HS-5 (cell line): ENCODE measurements around the gene PRLR.
"Not testable (repeated sequence)": the region's sequence is repeated elsewhere in the genome, so short reads cannot be mapped to it uniquely, and the experiment has no call there.

ENCODE experiments used
- DNase-seq: peaks from one replicate; pipeline ENCODE4 v3.0.0-alpha.2; 2012; ENCODE audit warnings: low read depth

PRLR gene

DNA sequence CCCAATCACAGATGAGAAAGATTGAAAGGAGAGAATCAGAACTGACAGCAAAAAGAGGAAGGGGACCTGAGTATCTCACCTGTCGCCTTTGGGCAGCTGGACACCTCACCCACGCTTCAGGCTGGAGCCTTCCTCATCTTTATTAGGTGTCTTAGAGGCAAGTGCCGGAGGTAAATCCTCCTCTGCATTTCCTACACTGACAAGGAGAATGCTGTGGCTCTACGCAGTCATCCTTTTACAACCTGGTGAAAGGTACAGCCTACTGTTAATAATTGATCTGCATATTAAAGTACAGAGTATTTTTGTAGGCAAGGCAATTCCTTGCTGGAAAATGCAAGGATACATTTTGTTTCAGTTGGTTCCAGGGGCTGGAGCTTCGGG lies 34.8 kb downstream of the PRLR start:
- no peak for DNase-seq

DNA sequence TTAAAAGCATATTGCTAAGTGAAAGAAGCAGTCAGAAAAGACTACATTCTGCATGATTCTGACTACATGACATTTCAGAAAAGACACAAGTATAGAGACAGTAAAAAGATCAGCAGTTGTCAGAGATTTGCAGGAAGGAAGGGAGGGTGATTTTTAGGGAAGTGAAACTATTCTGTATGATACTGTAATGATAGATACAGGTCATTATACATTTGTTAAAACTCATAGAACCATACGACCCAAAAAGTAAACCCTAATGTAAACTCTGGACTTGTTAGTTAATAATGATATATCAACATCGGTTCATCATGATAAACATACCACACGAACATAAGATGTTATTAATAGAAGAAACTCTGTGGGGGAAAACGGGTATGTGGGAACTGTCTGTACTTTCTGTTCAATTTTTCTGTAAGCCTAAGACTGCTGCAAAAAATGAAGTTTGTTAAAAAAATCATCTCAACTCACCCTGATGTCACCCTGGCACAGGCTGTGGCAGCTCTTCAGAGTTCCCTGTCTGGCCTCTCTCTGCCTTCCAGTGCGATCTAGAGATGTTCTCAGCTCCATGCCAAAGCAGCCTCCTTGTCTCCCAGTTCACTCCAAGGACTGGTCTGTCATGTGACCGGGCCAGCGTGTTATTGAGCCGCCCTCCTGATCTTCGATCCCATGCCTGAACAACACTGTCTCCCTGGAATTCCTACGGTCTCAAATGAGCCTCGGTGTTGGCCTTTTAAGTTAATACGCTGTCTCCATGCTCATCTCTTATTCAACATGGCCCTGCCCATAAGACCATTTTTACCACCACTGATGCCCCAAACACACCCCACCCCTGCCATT lies 35.4 kb downstream of the PRLR start:
- DNase-seq, result no peak

DNA sequence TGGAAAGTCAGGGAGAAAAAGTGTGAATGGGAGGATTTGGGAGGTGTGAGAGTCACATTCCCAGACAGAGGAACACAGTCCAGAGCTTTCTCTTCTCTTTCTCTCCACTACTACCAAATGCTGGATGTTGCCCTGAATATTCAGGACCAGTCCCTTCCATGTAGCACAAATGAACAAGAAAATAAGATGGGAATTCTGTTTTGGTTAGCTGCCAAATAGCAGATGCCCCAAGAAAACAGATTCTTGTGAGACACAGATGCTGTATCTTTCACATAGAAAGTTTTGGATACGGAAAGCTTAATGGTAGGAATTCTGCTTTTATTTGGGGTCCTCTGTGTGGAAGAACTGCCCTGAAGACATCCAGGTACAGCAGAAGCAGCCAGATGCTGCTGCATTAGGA lies 37.8 kb downstream of the PRLR start:
- no peak for DNase-seq

DNA sequence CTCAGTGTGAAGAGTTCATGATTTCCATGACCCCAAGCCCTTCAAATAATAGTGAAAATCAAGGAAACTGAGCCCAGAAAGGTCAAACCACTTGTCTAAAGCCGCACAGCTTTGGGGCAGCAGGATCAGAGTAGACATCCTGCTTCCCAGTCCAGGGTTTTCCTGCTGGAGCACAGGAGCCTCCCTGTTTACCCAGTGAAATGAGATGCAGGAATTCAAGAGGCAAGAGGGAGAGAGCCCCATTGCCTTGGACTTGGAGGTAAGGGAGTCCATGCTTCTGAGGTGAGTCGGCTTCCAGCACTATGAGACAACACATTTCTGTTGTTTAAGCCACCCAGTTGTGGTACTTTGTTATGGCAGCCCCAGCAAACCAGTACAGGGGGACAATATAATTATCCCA lies 40.5 kb downstream of the PRLR start:
- DNase-seq, result not testable (repeated sequence)

DNA sequence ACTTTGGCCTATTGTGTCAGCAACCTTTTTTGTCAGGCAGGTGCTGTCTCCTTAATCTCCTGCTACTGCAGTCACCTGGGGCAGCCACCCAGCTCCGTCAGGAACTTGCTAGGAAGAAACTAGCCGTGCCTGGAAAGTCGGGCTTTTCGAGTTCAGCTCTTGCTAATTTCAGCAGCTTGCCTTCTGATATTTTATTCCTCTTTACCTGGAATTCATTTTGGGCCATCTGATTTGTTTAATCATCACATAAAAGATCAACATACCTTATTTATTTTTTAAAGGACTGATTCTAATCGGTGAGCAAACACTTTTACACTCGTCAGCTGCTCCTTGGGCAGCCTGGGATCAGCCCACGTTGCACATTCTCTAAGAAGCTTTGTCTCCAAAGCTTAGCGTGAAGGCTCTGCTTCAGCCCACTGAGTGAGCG lies 42.2 kb downstream of the PRLR start:
- no peak for DNase-seq

DNA sequence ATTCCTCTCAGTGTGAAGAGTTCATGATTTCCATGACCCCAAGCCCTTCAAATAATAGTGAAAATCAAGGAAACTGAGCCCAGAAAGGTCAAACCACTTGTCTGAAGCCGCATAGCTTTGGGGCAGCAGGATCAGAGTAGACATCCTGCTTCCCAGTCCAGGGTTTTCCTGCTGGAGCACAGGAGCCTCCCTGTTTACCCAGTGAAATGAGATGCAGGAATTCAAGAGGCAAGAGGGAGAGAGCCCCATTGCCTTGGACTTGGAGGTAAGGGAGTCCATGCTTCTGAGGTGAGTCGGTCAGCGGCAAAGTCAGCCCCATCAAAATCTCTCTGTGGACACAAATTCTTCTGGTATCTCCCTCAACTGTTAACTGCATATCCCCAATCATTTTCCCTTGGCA lies 42.7 kb downstream of the PRLR start:
- DNase-seq, result not testable (repeated sequence)

DNA sequence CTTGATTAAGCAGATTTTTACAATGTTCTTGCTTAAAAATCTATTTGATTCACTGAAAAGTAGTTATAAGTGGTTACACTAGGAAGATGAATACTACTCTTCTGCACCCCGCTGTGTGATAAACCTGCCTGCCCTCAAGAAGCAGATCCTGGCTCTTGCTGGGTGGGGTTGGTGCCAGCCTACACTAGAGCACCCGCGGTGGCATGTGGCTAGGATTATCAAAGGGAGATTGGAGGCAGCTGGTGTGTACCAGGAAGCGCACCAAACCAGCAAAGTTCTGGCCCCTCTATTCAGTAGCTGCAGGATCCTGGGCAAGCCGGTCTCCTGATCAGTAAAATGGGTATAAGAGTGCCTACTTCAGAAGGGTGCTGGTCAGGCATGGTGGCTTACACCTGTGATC lies 43.5 kb downstream of the PRLR start:
- no peak for DNase-seq

DNA sequence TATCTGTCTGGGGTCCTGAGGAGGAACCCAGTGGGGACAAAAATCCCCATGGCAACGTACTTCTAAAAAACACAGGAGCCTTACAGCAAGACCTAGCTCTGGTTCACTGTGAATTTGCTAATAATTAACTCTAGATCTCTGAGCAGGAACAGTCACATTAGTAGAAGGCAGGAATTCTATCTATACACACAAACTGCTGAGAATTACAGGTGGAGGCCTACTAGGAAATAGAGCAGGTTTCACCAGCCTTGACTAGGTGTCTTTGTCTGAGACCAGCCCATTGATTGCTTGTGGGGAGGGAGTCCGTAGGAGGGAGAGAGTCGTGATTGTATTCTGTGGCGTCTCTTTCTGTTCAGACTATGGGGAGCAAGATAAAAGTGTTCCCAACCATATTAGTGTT lies 44.8 kb downstream of the PRLR start:
- no peak for DNase-seq

DNA sequence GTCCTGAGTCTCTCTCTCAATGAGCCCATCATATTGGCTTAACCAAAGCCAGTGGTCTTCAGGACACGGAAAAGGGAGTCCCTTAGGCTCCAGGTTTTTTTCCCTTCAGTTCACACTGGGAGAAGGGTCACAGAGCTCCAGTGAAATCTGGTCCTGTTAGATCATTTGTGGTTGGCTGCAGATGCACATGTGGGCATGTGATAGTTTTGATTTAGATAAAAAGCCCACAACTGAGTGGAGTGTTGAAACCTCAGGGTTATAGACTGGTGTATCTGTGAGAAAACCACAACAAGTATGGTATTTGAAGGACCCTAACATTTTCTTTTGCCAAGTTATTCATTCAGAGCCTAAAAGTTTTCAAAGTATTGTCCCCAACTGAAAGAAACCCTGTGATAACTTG lies 46.7 kb downstream of the PRLR start:
- DNase-seq, result no peak

DNA sequence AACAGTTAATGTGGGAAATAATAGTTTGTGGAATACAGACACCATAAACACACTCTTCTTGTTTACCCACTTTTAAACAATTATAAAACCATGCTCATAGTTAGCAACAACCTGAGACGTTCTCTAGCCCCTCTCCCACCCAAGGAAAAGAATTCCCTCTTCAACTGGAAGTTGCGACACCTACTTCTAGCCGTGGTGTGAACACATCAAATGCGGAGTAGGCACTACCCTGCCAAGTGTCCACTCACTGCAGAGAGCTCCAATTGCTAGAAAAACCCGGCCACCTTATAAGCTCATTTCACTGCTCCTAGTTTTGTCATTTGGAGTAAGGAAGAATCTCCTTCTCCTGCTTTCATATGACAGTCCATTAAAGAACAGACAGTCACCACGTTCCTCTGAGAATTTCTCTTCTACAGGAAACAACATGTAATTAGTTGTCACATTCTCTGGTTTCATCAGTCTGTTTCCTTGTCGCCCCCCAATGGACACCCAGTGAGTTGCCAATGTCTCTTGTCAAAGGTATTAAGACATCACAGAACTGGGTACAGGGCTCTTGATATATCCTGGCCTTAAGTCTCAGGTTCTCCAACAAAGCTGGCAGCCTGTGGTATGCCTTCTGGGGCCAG lies 47.3 kb downstream of the PRLR start:
- peak; percentile 38 for DNase-seq

DNA sequence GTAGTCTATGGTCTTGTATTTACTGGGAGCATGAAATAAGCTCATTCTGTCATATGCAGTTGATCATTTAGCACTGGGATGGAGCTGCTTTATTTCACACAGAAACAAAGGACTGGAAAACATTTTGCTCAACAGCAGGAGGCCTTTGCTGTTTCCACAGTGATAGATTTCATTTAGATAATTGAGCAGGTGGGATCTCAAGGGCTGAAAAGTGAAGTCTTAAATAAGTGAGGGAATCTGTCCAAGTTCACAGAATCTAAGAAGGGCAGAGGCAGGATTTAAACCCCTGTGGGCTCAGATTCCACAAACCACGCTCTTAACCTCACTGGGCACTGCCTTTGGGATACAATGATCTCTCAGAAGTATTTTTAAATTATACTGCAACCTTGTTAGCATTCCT lies 47.8 kb downstream of the PRLR start:
- no peak for DNase-seq

DNA sequence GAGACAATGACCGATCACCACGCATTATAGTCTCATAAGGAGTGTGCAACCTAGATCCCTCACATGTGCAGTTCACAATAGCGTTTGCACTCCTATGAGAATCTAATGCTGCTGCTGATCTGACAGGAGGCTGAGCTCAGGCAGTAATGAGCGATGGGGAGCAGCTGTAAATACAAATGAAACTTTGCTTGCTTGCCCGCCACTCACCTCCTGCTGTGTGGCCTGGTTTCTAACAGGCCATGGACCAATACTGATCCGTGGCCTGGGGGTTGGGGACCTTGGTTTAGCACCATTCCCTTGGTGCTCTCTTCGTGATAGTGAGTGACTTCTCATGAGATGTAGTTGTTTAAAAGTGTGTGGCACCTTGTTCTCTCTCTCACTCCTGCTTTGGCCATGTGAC lies 50.2 kb downstream of the PRLR start:
- no peak for DNase-seq

DNA sequence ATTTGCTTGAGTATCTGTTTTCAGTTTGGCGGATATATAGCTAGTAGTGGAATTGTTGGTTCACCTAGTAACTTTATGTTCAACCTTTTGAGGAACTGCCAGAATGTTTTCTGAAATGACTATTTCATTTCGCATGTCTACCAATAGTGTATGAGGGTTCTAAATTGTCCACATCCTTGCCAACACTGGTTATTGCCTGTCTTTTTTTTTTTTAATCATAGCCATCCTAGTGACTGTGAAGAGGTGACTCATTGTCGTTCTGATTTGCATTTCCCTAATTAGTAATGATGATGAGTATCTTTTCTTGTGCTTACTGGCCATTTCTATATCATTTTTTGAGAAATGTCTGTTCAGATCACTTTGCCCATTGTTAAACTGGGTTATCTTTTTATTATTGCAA lies 52.5 kb downstream of the PRLR start:
- DNase-seq, result no peak

DNA sequence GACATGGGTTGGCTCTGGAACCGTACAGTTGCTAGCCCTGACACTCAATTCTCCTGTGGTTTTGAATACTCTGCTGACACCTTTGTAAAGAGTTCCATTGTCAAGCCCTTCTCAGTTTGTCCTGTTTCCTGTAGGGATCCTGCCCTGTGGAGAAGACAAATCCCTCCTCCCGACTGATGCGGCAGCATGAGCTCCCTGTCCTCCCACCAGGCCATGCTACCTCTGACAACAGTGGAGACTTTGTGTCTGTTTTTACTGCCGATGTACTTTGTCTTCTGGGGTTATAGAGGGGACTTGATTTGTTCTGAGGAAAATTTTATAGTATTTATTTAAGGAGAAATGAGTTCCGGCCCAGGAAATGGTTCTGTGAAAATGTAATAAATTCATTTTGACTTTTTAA lies 57.8 kb downstream of the PRLR start:
- no peak for DNase-seq

DNA sequence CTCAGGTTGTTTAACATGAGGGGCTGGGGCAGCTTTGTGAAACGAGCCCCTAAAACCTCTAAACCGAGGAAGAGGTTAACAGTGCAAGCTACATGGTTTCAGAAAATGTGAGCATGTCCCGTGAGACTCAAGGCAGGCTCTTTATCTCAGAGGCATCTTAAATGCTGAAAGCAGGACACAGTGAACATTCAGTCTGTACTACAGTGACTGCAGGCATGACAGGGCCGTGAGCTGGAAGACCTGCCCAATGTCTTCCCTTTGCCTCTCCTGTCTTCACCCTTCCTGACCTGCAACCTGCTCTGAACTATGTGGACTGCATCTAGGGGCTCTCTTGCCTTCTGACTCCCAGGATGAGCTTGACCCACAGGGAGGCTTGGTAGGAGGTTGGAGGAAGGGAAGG lies 58.3 kb downstream of the PRLR start:
- DNase-seq, result no peak

DNA sequence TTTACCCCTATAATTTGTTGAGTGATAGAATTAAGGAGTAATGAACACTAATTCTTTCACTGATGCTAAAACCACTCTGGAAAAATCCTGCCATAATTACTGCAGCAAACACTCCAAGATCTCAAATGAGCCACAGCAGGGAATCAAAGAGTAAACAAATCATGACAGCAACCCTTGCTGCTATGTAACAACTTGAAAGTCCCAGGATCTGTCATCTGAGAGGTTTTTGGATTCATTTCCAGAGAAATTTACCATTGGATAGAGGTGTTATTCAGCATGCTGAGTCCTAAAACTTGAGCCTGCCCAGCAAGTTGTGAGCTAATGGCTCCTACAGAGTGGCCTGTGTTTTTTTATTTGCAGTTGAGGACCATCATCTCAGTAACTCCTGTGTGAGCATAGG lies 59.2 kb downstream of the PRLR start:
- no peak for DNase-seq

DNA sequence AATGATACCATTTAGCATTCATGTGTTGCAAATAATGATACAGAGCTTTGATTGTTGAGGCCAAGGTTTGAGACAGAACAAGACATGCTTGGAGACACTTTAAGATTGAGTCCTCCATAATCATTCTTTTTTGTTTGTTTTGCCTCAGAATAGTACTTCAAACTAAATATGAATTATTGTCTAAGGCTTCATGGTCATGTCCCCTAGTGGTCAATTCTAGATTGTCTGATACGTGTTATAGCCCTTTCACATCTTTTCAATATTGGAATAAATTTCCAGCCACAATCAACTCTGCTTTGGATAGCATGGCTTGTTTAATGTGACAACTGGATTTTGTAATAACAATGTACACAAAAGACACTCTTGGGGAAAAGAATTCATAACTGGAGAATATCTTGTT lies 64.2 kb downstream of the PRLR start:
- no peak for DNase-seq

DNA sequence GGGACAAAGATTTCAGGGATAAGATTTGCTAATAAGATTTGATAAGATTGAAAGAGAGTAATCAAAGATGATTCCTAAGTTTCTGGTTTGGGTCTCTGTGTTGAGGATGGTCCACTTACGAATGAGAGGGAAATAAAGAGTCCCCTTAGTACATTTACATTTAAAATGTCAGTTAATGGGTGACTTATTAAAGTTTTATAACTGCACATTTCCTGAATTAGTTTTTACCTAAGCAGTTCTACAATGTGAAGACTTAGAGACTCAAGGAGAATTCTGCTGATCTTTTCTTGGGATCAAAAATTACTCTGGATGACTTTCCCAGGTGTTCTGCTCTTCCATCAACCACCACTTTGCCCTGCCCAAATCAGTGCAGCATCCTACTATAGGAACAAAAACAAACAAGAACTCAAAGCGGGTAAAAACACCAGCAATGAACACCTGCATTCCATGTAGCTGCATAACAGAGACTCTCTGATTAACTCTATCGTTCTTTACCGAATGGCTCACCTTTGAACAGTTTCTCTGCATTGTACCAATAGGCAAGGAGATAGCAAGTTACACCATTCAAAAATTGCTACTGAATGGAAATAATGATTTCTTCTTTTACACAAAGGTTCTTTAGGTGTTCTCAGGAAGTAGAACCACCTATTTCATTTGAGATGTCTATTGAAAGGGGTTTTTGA lies 65.3 kb downstream of the PRLR start:
- no peak for DNase-seq

DNA sequence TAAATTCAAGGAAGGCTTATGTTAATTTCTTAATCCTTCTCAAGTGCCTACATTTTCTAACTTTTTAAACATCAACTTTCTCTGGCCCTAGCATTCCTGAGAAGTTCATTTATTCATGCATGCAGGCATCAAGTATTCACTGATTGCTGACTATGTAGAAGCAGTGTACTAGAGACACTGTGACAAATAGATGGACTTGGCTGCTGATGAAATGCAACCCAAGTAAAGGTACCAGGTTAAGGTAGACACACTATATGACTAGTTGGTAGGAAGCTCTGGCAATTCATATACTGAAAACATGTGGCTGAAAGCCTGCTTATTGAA lies 66.6 kb downstream of the PRLR start:
- DNase-seq, result no peak

DNA sequence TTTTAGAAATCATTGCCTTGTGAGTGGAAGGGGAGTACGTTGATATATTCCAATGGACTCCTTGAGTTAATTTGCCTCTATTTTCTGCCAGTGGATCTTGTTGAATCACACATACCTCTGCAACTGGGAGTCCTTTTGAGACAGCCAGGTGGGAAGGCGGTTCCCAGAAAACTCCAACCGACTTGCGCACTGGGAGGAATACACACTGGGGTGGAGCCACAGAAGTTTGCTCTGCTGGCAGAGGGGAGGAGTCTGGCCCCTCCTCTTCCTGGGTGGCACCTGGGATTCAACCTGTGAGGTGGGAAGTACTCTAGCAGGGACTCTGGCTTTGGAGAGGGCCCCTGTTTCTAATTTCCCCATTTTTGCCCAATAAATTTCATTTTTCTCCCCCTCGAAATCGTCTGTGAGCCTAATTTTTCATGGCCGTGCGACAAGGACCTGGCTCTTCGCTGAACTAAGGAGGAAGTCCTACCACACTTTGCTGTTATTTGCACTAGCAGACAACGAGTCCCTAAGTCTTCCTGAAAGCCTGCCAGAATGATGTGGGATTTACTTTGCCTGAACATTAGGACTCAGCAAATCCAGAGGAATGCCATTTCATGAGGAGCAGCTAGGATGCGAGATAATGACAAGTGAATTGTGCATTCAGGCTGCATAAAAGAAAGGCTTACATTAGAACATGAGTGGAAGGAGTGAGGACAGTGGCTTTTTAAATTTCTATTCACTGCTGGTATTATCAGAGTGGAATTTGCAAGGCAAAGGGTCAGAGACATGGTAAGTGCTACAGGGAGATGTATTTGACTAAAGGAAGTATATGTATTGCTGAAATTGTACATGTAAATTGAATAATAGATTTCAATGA lies 67.2 kb downstream of the PRLR start:
- DNase-seq, result no peak

DNA sequence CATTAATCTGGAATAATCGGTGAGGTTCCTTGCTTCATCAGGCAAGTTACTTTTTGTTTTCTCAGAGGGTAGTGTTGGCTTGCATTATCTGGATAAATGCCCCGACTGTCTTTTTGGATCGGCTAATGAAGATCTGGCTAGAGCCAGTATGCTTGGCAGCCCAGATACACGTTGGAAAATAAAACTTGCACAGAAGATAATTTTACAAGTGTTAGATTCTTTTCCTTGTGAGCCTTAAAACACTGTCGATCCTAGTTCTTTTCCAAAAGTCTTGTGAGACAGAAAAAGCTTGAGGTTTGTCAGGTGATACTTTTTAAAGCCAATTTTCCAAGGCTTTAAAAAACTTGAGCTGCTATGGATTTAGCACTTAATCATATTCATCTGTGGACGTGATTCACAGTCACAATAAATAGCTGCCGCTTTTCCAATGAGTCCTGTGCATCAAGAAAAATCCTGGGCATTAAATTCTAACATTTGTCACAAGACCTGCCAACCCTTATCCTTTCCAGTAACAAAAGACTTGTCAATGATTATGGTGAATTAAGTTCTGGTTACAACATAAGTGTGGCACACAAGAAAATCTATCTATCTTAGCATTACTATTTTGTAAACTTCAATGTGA lies 68.5 kb downstream of the PRLR start:
- DNase-seq, result no peak

DNA sequence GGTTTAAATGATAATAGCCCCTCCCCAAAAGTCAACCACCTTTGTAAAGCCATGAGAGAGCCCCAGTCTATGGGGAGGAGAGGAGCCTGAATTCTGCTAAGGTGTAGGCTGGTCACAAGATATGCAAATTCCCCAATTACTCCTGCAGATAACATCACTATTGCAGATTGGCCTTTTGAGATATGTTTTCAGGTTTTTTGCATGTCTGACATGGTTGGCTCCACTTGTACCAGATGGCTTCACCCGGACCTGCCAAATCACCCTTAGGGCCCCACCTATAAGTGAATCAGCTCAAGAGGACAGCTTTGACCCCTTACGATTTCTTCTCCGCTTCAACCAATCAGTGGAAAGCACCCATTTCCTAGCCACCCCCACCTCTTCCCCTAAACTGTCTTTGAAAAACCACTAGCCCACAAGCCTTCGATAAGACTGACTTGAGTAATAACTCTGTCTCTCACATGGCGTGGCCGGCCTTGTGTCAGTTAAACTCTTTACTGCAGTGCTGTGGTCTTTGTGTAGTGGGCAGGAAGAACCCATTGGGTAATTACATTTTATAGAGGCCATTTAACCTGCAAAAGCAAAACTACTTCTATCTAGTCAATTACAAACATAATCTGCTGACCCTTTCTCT lies 69.7 kb downstream of the PRLR start:
- no peak for DNase-seq
